ENCODE data around the gene STX2. TPM values are rescaled to one million over a fixed set of nuclear protein-coding genes. Genes with fewer than 3 reads are reported as not detected.

STX2 gene
- total RNA-seq, 4 donors from 2014 or later: 5.3 to 115 (median 9.0) TPM

DNA sequence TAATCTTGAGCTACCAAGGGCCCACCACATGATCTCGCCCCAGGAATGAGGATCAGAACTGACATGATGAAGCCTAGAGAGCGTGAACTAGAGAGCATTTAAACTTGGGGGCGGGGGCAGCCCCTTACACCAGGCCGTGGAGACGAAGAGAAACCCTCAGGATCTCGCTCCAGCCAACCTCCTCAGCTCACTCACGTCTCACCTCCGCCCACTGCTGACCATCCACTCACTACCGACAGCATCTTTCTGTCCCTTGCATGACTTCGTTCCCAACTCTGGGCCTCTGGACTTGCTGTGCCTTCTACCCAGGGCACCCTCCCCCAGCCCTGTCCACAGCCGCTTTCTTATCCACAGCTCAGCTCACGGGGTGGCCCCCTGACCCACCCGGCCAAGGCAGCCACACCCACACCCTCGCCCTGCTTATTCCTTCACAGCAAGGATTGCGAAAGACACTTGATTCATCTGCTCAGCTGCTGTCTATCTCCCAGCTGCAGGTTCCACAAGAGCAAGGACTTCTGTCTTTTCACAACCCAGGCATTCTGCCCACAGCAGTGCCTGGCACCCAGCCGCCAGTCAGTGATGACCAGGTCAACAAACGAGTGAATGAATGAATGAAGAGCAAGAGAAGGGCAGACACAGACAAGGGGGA, 6.4 kb downstream of the STX2 start:
- Histone ChIP-seq H3K9me3 (no peaks in the 10 kb centered on the region), H3K27me3 (no peaks in the 10 kb centered on the region), H3K4me1 (peaks cover 0 to 14% (median 0%) of the 10 kb centered on the region in 4 donors), H3K27ac (no peak overlapping the region), H3K4me3 (no peak overlapping the region), H3K36me3 (no peaks in the 10 kb centered on the region)
- DNase-seq: no peak
- no peak for TF ChIP-seq CTCF (IDR thresholded peaks at IDR 0.05)
- TF ChIP-seq POLR2A (IDR thresholded peaks at IDR 0.05): no peak

GRCh38 chr12:130831876-130832405, 7.1 kb downstream of the STX2 start:
- no peak overlapping the region for H3K27ac ChIP-seq
- no peaks in the 10 kb centered on the region for H3K9me3 ChIP-seq
- H3K36me3 ChIP-seq: no peaks in the 10 kb centered on the region
- no peak overlapping the region for H3K4me3 ChIP-seq
- no peak for TF ChIP-seq POLR2A (IDR thresholded peaks at IDR 0.05)
- TF ChIP-seq CTCF (IDR thresholded peaks at IDR 0.05): no peak
- no peak for DNase-seq
- H3K27me3 ChIP-seq: no peaks in the 10 kb centered on the region
- H3K4me1 ChIP-seq: peaks cover 0 to 13% (median 0%) of the 10 kb centered on the region in 4 donors

DNA sequence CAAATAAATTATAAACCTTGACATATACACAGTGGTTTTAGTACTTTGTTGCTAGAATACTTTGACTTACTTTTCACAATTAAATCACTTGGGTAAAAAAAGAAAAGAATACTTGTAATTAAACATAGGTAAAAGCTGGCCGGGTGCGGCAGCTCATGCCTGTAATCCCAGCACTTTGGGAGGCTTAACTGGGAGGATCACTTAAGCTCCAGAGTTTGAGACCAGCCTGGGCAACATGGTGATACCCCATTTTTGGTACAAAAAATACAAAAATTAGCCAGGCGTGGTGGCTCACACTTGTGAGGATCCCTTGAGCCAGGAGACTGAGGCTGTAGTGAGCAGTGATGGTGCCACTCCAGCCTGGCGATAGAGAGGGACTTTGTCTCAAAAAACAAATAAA, 7.8 kb downstream of the STX2 start:
- no peak overlapping the region for H3K4me3 ChIP-seq

GRCh38 chr12:130830246-130830551, 8.9 kb downstream of the STX2 start:
- DNase-seq: no peak
- Histone ChIP-seq H3K4me3 (no peak overlapping the region), H3K27ac (no peak overlapping the region), H3K9me3 (no peaks in the 10 kb centered on the region), H3K36me3 (no peaks in the 10 kb centered on the region), H3K27me3 (no peaks in the 10 kb centered on the region), H3K4me1 (peaks cover 0 to 13% (median 0%) of the 10 kb centered on the region in 4 donors)
- no peak for TF ChIP-seq POLR2A (IDR thresholded peaks at IDR 0.05)
- no peak for TF ChIP-seq CTCF (IDR thresholded peaks at IDR 0.05)

More for the DNA sequence above, 7.8 kb downstream of the STX2 start:
- no peaks in the 10 kb centered on the region for H3K27me3 ChIP-seq
- no peaks in the 10 kb centered on the region for H3K36me3 ChIP-seq
- peaks cover 0 to 13% (median 0%) of the 10 kb centered on the region in 4 donors for H3K4me1 ChIP-seq
- no peaks in the 10 kb centered on the region for H3K9me3 ChIP-seq
- H3K27ac ChIP-seq: no peak overlapping the region
- no peak for TF ChIP-seq CTCF (IDR thresholded peaks at IDR 0.05)
- TF ChIP-seq POLR2A (IDR thresholded peaks at IDR 0.05): no peak
- no peak for DNase-seq

DNA sequence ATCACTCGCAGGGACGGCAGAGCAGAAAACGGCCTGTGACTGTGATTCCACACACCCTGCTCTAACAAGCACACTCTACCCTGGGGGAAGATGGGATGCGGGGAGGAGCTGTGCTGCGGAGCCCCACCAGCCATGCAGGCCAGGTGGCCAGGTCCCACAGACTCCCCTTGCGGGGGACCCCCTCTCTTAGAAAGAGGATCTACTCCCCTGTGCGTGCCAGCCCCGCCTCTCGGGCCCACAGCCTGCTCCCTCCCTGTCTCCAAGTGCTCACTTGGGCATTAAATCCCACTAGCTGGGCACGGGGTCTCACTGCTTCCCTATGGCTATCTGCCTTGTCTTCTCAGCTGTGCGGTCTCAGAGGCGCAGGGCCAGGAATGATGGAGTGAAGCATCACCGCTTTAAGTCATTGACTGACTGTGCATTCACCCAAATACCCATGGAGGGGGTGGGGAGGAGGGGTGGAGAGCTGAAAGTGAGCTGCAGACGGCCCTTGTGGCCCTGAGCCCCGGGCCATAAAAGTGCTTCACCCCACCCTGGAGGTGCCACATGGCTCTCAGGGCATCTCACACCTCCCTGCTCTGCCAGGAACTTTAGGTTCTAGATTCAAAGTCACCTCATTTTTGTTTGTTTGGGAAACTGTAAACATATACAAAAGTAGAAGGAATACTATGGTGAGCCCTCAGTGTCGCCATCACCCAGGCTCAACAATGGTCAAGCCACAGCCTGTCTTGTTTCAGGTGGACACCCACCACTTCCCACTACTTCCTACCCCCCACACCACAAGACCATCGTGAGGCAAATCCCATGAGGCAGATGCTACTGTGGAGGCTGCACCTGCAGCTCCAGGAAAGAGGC, 9.4 kb downstream of the STX2 start:
- no peak for TF ChIP-seq CTCF (IDR thresholded peaks at IDR 0.05)
- H3K36me3 ChIP-seq: no peaks in the 10 kb centered on the region
- peaks cover 0 to 13% (median 0%) of the 10 kb centered on the region in 4 donors for H3K4me1 ChIP-seq
- H3K27me3 ChIP-seq: no peaks in the 10 kb centered on the region
- no peak for DNase-seq
- no peaks in the 10 kb centered on the region for H3K9me3 ChIP-seq
- no peak overlapping the region for H3K4me3 ChIP-seq
- no peak overlapping the region for H3K27ac ChIP-seq
